ENCODE data around the gene TCF12.

The TCF12 gene

DNA sequence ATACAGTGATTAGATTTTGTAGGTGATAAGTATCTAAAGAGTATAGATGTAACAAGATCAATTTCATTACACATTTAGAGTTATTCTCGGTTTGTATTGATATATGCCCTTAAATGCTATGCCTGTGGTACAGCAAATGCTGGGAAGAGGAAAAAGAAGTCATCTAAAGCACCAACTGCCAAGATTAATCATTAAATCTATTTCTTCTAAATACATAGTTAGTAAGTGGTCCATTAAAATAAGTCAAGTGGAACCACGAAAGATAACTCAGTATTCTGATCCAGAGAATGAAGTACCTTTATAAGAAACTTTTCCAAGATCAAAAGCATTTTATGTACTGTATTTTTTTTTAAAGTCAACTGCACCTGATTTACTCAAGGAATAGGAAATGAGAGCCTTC, 315.7 kb downstream of the TCF12 start:
- no peaks in the 10 kb centered on the region for H3K9me3 Mint-ChIP-seq (ENCODE audit: low read depth)
- no peak overlapping the region for H3K4me3 Mint-ChIP-seq
- H3K27me3 Mint-ChIP-seq: no peaks in the 10 kb centered on the region
- H3K27ac Mint-ChIP-seq: no peak overlapping the region
- H3K36me3 Mint-ChIP-seq: peaks cover 22% of the 10 kb centered on the region
- H3K4me1 Mint-ChIP-seq (ENCODE audit: low read depth): no peaks in the 10 kb centered on the region

DNA sequence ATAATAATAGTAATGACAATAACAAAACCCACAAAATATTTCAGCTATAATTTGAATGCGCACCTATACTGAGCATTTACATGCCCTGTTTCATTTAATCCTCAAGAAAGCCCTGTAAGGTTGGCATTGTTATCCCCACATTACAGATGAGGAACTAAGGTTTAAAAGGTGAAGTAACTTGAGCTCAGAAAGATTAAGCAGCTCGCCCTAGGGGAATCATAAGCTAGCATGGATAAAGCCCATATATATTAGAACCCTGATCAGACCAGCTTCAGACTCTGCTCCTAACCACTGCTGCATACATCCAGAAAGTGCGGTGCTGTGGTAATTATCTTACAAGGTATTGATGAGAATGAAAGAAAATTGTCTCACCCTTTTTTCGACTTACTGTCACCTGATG, 316.7 kb downstream of the TCF12 start:
- Mint-ChIP-seq H3K27me3 (no peaks in the 10 kb centered on the region), H3K4me1 (ENCODE audit: low read depth) (no peaks in the 10 kb centered on the region), H3K36me3 (peaks cover 26% of the 10 kb centered on the region), H3K4me3 (no peak overlapping the region), H3K9me3 (ENCODE audit: low read depth) (no peaks in the 10 kb centered on the region), H3K27ac (no peak overlapping the region)

DNA sequence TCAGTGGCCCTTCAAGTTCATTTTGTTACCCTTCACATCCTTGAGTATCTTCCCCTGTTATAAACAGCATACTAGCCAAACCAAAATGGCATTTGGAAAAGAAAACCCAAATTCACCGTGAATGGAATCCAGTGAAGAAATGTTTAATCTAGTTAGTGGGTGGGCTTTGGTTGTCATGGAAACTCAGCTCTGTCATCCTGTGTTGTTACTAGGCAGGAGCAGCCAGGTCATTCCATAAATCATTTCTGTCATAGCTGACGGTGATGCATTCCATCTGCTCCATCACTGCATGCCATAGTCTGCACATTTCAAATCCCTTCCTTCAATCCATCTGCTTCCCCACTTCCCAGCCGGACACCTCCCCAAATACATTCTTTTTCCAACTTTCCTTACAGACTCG, 317.4 kb downstream of the TCF12 start:
- Mint-ChIP-seq H3K27ac (no peak overlapping the region), H3K36me3 (peaks cover 26% of the 10 kb centered on the region)

DNA sequence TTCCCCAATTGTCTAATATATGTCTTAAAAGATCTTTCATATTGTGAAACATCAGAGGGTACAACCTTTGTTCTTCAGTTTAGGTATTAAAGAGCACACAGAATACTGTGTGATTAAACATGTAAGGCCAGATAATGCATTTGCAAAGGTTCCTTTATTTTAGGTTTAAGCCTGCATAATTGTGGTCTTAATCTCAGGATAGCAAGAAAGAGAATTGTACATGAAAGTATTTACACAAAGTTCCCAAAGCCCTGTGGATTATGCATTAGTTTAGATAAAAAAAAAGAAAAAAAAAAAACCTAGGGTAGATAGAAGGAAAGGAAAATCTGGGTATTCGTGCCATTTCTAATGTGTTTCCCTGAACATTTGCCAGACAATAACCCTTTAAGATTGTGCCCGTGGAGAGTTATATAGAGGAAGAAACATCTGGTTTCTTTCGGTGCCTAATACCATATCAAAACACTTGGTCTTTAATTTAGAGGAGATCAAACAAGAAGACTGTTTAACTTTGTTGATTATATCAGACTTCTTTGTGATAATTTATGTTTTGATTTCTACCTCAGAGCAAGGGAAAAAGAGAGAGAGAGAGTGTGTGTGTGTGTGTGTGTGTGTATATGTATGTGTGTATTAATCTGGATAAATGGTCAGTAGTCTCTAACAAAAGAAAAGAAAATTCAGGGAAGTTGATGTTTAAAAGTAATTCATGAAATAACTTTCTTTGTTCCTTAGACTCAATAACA, 318.3 kb downstream of the TCF12 start:
- no peaks in the 10 kb centered on the region for H3K9me3 Mint-ChIP-seq (ENCODE audit: low read depth)
- H3K4me3 Mint-ChIP-seq: no peak overlapping the region
- H3K27ac Mint-ChIP-seq: peak overlapping the region; percentile 7
- no peaks in the 10 kb centered on the region for H3K27me3 Mint-ChIP-seq
- H3K36me3 Mint-ChIP-seq: peaks cover 24% of the 10 kb centered on the region
- no peaks in the 10 kb centered on the region for H3K4me1 Mint-ChIP-seq (ENCODE audit: low read depth)

More for the DNA sequence above, 317.4 kb downstream of the TCF12 start:
- no peaks in the 10 kb centered on the region for H3K4me1 Mint-ChIP-seq (ENCODE audit: low read depth)
- H3K27me3 Mint-ChIP-seq: no peaks in the 10 kb centered on the region
- no peak overlapping the region for H3K4me3 Mint-ChIP-seq
- no peaks in the 10 kb centered on the region for H3K9me3 Mint-ChIP-seq (ENCODE audit: low read depth)

DNA sequence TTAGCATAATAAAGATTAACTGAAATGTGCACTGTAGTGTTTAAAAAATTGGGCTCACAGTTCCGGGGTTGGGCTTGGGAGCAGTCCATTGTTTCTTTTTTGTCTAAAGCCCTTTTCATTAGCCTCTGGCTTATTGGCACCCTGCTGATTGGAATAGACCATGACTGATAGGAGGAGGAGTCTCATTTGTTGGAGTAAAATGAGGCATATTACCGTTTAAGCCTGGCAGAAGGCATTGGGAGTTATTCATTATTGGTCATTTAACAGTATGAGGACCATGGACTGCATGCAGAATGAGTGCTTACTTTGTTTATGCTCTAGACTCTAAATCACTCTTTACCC, 318.8 kb downstream of the TCF12 start:
- Mint-ChIP-seq H3K36me3 (peaks cover 27% of the 10 kb centered on the region), H3K4me1 (ENCODE audit: low read depth) (no peaks in the 10 kb centered on the region)

DNA sequence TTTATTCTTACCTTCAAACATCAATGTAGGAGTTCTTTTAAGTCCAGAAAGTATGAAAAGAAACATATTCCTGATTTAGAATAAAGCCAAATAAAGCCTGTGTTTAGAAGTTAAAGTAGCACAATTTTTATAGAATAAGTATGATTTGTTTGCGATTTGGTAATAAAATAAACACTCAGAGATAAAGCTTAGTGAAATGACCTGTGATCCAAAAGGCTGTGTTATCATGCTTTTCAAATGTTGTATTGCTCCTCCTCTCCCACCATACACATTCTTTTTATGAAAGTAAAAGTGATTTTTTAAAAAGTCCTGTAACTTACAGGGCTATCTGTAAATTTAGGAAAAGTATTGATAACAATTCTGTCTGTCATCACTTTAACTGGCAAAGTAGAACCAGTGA, 319.2 kb downstream of the TCF12 start:
- Mint-ChIP-seq H3K9me3 (ENCODE audit: low read depth) (no peaks in the 10 kb centered on the region), H3K36me3 (peaks cover 25% of the 10 kb centered on the region), H3K27ac (no peak overlapping the region), H3K4me1 (ENCODE audit: low read depth) (no peaks in the 10 kb centered on the region), H3K4me3 (no peak overlapping the region), H3K27me3 (no peaks in the 10 kb centered on the region)

More for the DNA sequence above, 318.8 kb downstream of the TCF12 start:
- Mint-ChIP-seq H3K27me3 (no peaks in the 10 kb centered on the region), H3K4me3 (no peak overlapping the region), H3K9me3 (ENCODE audit: low read depth) (no peaks in the 10 kb centered on the region), H3K27ac (no peak overlapping the region)

DNA sequence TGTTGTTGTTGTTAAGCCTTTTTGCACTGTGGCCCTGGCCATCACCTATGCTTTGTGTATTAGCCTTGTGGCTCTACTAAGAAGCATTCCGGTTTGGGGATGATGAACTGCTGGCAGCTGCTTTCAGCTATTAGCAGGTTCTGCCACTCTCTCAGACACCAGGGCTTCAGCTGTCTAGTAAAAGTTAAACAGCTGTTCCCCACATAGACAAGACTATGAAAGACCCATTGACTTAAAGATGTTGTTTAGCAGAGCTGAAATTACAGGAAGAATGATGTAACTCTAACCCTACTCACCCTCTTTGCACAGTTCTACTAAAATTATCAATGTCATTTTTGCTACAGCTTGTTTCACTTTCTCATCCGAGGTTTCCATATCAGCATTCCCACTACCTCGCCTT, 326.7 kb downstream of the TCF12 start:
- Mint-ChIP-seq H3K9me3 (ENCODE audit: low read depth) (no peaks in the 10 kb centered on the region), H3K4me1 (ENCODE audit: low read depth) (no peaks in the 10 kb centered on the region), H3K36me3 (peaks cover 22% of the 10 kb centered on the region), H3K27ac (no peak overlapping the region), H3K4me3 (no peak overlapping the region), H3K27me3 (no peaks in the 10 kb centered on the region)

DNA sequence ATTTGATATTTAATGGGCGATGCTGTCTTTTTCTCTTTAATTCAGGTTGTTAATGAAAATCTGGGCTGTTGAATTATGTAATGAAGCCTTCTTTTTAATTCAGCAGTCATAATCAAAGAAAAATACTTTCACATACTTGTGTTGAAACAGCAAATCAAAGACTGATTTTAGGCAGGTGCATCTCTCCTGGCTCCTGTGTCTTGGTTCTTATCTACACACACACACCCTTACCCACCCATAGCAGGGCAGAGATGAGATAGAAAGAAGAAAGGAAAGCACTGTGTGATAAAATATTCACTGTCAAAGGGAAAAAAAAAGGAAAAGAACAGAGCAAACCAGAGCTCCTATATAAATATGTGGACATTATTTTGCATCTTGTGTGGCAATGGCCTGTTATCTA, 327.3 kb downstream of the TCF12 start:
- Mint-ChIP-seq H3K36me3 (peaks cover 22% of the 10 kb centered on the region), H3K27ac (no peak overlapping the region), H3K27me3 (no peaks in the 10 kb centered on the region), H3K9me3 (ENCODE audit: low read depth) (no peaks in the 10 kb centered on the region), H3K4me1 (ENCODE audit: low read depth) (no peaks in the 10 kb centered on the region), H3K4me3 (no peak overlapping the region)

DNA sequence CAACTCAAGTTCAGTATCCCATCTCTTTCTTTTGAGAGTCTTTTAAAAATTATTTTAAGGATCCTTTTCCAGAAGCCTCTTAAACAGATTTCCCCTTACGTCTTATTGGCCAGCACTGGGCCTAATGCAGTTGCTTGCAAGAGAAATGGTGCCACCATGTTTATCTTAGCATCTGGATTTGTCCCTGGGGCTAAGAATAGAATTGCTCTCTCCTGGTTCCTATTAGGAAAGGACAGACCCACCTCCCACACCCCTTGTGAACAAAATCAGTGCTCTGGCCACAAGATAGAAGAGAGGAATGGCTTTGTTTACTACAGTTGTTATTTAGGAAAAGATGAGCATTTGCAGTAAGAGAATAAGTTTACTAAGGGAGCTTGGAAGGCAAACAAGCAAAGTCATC, 329.6 kb downstream of the TCF12 start:
- no peaks in the 10 kb centered on the region for H3K4me1 Mint-ChIP-seq (ENCODE audit: low read depth)
- H3K4me3 Mint-ChIP-seq: no peak overlapping the region
- no peaks in the 10 kb centered on the region for H3K9me3 Mint-ChIP-seq (ENCODE audit: low read depth)
- H3K27me3 Mint-ChIP-seq: no peaks in the 10 kb centered on the region
- H3K36me3 Mint-ChIP-seq: peaks cover 19% of the 10 kb centered on the region
- no peak overlapping the region for H3K27ac Mint-ChIP-seq

DNA sequence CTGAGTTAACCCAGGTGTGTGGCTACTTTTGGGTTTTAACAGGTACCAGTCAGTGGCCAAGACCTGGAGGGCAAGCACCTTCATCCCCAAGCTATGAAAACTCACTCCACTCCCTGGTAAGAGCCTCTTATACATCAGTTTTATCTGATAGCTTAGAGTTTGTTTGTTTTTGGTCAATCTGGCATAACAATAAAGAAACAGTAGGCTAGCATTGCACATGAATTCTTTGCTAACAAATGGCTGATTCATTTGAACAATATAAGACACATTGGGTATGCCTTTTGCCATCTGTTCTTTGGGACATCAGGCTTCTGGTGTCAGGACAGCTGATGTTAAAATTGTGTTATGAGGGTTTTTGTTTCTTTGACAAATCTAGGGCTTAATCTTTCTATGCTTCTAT, 332.9 kb downstream of the TCF12 start:
- Mint-ChIP-seq H3K27me3 (no peaks in the 10 kb centered on the region), H3K4me3 (no peak overlapping the region), H3K27ac (no peak overlapping the region), H3K36me3 (peaks cover 16% of the 10 kb centered on the region), H3K9me3 (ENCODE audit: low read depth) (no peaks in the 10 kb centered on the region), H3K4me1 (ENCODE audit: low read depth) (no peaks in the 10 kb centered on the region)

DNA sequence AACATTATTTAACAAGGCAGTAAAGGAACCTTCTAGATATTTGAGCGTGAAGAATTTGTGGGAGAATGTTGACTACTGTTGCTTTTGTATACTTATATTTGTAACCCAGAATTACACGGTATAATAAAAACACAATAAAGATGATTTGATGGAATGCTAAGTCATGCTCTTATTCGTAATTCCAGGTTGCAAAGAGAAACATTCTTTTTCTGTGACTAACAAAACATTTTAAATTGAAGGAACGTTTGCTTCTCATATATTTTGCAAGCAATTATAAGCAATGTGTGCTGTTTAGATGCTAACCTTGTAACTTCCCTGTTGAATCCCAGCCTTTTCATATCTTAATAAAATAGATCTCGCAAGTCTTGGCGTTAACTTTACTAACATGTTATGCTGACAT, 333.5 kb downstream of the TCF12 start:
- peaks cover 13% of the 10 kb centered on the region for H3K36me3 Mint-ChIP-seq
- H3K27ac Mint-ChIP-seq: no peak overlapping the region
- no peaks in the 10 kb centered on the region for H3K4me1 Mint-ChIP-seq (ENCODE audit: low read depth)
- H3K9me3 Mint-ChIP-seq (ENCODE audit: low read depth): no peaks in the 10 kb centered on the region
- no peaks in the 10 kb centered on the region for H3K27me3 Mint-ChIP-seq
- no peak overlapping the region for H3K4me3 Mint-ChIP-seq

DNA sequence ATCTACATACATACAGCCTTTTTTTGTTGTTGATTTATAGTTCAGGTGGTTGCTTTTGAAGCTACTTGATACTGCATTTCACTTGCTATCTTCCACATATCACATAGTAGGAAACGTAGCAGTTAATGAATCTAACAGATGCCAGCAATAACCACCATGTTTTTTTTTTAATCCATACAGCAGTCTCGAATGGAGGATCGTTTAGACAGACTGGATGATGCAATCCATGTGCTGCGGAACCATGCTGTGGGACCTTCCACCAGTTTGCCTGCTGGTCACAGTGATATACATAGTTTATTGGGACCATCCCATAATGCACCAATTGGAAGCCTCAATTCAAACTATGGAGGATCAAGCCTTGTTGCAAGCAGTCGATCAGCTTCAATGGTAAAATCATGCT, 334.6 kb downstream of the TCF12 start:
- H3K27ac Mint-ChIP-seq: no peak overlapping the region
- H3K4me3 Mint-ChIP-seq: no peak overlapping the region
- no peaks in the 10 kb centered on the region for H3K27me3 Mint-ChIP-seq
- H3K36me3 Mint-ChIP-seq: peaks cover 9% of the 10 kb centered on the region
- no peaks in the 10 kb centered on the region for H3K9me3 Mint-ChIP-seq (ENCODE audit: low read depth)
- H3K4me1 Mint-ChIP-seq (ENCODE audit: low read depth): no peaks in the 10 kb centered on the region

DNA sequence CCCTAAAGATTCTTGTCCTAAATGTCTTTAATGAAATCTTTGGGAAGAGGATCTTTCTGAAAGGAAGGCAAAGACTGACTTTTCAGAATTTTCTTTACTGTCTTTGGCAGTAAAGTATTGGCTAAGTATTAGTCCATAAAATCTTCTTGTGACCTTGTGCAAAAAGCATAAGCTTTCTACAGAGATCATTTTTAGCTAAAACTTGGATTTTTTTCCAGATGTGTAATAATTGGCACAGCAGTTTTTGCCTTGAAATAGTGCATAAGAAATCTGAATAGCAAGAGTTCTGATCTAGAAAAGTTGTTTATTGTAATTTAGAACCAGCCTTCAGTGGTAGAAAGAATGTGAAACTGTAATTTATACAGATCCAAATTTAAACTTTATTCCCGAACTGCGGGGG, 335.1 kb downstream of the TCF12 start:
- Mint-ChIP-seq H3K4me3 (no peak overlapping the region), H3K36me3 (peaks cover 6% of the 10 kb centered on the region), H3K4me1 (ENCODE audit: low read depth) (no peaks in the 10 kb centered on the region), H3K9me3 (ENCODE audit: low read depth) (no peaks in the 10 kb centered on the region), H3K27me3 (no peaks in the 10 kb centered on the region), H3K27ac (no peak overlapping the region)

DNA sequence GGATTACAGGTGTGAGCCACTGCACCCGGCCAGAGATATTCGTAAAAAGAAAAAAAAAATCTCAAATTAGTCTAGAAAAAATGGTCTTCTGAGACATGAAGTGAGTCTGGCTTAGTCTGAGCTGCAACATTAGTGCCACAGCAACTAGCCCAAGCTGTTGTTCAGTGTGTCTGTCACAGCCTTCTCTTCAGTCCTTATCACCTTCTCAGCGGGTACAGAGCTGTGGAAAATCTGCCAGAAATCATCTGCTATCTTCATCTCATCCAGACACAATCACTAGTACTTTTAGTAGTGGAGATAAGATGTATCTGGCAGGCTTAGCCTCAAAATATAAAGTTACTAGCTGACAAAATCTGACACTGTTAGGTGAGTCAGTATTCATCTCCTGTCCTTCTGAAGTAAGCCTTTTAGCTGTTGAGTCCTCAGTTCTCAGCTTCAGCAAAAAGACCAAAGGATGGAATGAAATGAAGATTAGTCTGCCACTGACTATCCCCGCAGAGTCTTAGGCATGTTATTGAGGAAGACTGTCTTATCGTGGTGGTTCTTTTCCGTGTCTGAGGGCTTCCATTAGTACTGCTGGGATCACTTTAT, 337.4 kb downstream of the TCF12 start:
- H3K36me3 Mint-ChIP-seq: peaks cover 6% of the 10 kb centered on the region
- no peaks in the 10 kb centered on the region for H3K9me3 Mint-ChIP-seq (ENCODE audit: low read depth)
- H3K27ac Mint-ChIP-seq: no peak overlapping the region
- H3K27me3 Mint-ChIP-seq: no peaks in the 10 kb centered on the region
- no peaks in the 10 kb centered on the region for H3K4me1 Mint-ChIP-seq (ENCODE audit: low read depth)
- no peak overlapping the region for H3K4me3 Mint-ChIP-seq

DNA sequence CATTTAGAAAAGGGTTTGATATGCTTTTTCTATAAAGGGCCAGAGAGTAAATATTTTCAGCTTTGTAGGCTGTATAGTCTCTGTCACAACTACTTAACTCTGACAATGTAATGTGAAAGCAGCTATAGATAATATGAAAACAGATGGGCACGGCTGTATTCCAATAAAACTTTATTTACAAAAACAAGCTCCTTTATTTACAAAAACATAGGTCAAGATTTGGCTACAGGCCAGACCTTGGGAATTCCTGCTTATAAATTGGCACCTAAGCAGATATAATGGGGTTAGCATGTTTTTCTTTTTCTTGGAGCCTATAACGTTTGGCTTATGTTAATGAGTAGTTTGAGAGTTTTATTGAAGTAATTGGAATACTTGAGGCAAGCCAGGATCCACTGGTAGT, 338.5 kb downstream of the TCF12 start:
- no peak overlapping the region for H3K27ac Mint-ChIP-seq
- H3K4me1 Mint-ChIP-seq (ENCODE audit: low read depth): no peaks in the 10 kb centered on the region
- no peaks in the 10 kb centered on the region for H3K9me3 Mint-ChIP-seq (ENCODE audit: low read depth)
- no peaks in the 10 kb centered on the region for H3K27me3 Mint-ChIP-seq
- H3K4me3 Mint-ChIP-seq: no peak overlapping the region
- peaks cover 6% of the 10 kb centered on the region for H3K36me3 Mint-ChIP-seq

DNA sequence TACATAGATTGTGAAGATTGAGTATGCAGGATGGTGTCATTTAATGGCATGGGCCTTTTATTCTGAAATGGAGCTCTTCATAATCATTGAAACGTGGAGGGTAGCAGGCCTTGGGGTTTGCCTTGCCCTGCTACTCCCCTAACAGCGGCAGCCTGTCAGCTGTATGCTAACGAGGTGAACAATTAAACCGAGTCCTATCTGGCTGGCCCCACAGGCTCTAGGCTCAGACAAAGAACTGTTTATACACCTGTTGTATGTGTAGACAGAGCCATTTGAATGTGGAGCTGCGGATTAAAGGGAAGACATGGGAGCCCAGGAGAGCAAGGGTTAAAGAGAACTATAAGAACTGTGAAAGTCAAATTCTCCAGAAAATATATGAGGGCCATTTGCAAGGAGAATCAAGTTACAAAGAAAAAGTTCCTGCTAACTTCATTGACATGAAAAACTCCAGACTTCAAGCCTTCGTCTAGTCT, 341.2 kb downstream of the TCF12 start:
- H3K36me3 Mint-ChIP-seq: peaks cover 15% of the 10 kb centered on the region
- H3K4me3 Mint-ChIP-seq: no peak overlapping the region
- no peaks in the 10 kb centered on the region for H3K27me3 Mint-ChIP-seq

More for the DNA sequence above, 341.2 kb downstream of the TCF12 start:
- Mint-ChIP-seq H3K9me3 (ENCODE audit: low read depth) (no peaks in the 10 kb centered on the region), H3K27ac (no peak overlapping the region), H3K4me1 (ENCODE audit: low read depth) (no peaks in the 10 kb centered on the region)

Data from activated naive CD8-positive, alpha-beta T cell (primary cell).